Pancreas (tissue), 10 donors: Measurements from ENCODE around the gene ZNF205. TPM values are rescaled to one million over a fixed set of nuclear protein-coding genes. Genes with fewer than 3 reads are reported as not detected.

ENCODE experiments used
- ATAC-seq, 4 donors: fragments of 200-7000 bp; cut with Tn5 transposase; one replicate each; pipeline versions ENCODE4 v1.8.0 to v1.9.1; 2020; ENCODE audit warnings: mild to moderate bottlenecking in 4 of 4, moderate library complexity in 4 of 4
- DNase-seq, 6 donors: peaks; one replicate each; pipeline ENCODE4 v3.0.0-alpha.2; 2020
- FAIRE-seq: peaks from 2 replicates; lab custom pipeline; 2012; peaks lifted over from hg19 to GRCh38; lab: Jason Lieb, UNC
- H3K27ac ChIP-seq, 4 donors: fragments of 200-600 bp; sonication (generic); 1 replicate in 3 of 4; 2 replicates in 1 of 4; pipeline versions ENCODE4 v1.5.0 to v1.8.0; 2020
- H3K27me3 ChIP-seq, 4 donors: fragments of 200-600 bp; one replicate each; pipeline ENCODE4 v1.8.0; 2021
- H3K36me3 ChIP-seq, 3 donors: fragments of 200-600 bp; sonication (generic) in 1 of 3; one replicate each; pipeline versions ENCODE4 v1.5.0 to v1.8.0; 2020 to 2021
- H3K4me1 ChIP-seq, 3 donors: fragments of 200-600 bp; one replicate each; pipeline ENCODE4 v1.8.0; 2021
- H3K4me3 ChIP-seq, 4 donors: fragments of 200-600 bp; sonication (generic) in 2 of 4; one replicate each; pipeline versions ENCODE4 v1.5.0 to v1.8.0; 2020 to 2021
- H3K9me3 ChIP-seq, 4 donors: fragments of 200-600 bp; one replicate each; pipeline ENCODE4 v1.8.0; 2021
- WGBS, 2 donors: extraction: QIAGEN DNeasy Blood & Tissue Kit; methylation state at CpG; one replicate each; pipeline ENCODE4 v1.1.7; 2013; 5-methylcytosine and 5-hydroxymethylcytosine counted together
- intact Hi-C, 3 donors: fragments of 100-400 bp; cut with DNase I; formaldehyde crosslinking; loops; one replicate each; pipeline versions ENCODE4 v1.11.1 to v1.14.2; 2022
- polyA plus RNA-seq, 2 donors: library from polyadenylated mRNA; stranded (reverse); fragments of 200-250 nt; gene quantifications; one replicate each; pipeline ENCODE4 v1.2.3, GENCODE V29; 2013
- total RNA-seq, 6 donors: library from RNA; stranded (reverse); fragmentation: NEBNext Ultra II Directional in 4 of 6; extraction: Animal tissue kit (Norgen Biotek cat#: 25700) in 4 of 6; gene quantifications; one replicate each; pipeline versions ENCODE4 v1.2.1 to v1.2.4, GENCODE V29; 2021 to 2023
- TF ChIP-seq, protein P1 (sequence below), 4 donors: fragments of 200-600 bp; sonication (generic) in 3 of 4; IDR thresholded peaks; one replicate each; pipeline versions ENCODE4 v1.5.0 to v1.8.0; 2021; ENCODE audit warnings: antibody characterized with exemption in 4 of 4
- donor health status: healthy with polysubstance abuse.
- donor health status: DM: no; HTN: no; CAD: no; lungs with moderate emphysema.
- donor health status: DM: no; HTN: no; CAD: no.
- donor health status: control.
- donor health status: control.
- donor health status: Bipolar disorder and iron deficiency.
- donor health status: DM: yes; HTN: yes; CAD: no.
- donor health status: DM: no; HTN: no; CAD: no.
- donor health status: DM: no; HTN: no; CAD: no.
- donor health status: DM: yes; HTN: yes; CAD: no.

Gene ZNF205
- total and polyA plus RNA-seq, 8 donors, result 6.5 to 43.3 (median 8.5) TPM

DNA sequence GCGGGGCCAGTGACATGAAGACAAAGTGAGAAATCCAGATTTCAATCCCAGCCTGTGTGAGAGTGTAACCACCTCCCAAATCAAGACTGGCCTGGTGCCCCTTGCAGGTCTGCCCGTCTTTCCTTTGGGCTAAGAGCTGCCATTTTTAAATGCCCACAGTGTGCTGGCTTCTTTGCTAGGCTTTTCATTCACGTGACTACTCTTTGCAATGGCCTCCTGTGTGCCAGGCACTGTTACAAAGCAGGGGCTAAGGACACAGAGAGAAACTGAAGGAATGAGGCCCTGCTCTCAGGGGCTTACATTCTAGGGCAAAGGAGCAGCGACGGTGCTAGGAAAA is 13.0 kb upstream of the ZNF205 start:
- Histone ChIP-seq H3K9me3 (no peaks in the 10 kb centered on the region), H3K27me3 (no peaks in the 10 kb centered on the region), H3K27ac (no peak overlapping the region), H3K4me3 (peak overlapping the region in 1 of 4 donors; percentile 36), H3K4me1 (peaks cover 0 to 7% (median 0%) of the 10 kb centered on the region in 3 donors), H3K36me3 (no peaks in the 10 kb centered on the region)
- intact Hi-C loops, result loop anchor here in 1 of 3 donors (10.0 kb wide), 1 partner anchor 65 kb away; no protein-coding TSS in a partner anchor
- no peak for ATAC-seq
- no peak for FAIRE-seq
- DNase-seq, result no peak
- TF ChIP-seq, protein P1, sequence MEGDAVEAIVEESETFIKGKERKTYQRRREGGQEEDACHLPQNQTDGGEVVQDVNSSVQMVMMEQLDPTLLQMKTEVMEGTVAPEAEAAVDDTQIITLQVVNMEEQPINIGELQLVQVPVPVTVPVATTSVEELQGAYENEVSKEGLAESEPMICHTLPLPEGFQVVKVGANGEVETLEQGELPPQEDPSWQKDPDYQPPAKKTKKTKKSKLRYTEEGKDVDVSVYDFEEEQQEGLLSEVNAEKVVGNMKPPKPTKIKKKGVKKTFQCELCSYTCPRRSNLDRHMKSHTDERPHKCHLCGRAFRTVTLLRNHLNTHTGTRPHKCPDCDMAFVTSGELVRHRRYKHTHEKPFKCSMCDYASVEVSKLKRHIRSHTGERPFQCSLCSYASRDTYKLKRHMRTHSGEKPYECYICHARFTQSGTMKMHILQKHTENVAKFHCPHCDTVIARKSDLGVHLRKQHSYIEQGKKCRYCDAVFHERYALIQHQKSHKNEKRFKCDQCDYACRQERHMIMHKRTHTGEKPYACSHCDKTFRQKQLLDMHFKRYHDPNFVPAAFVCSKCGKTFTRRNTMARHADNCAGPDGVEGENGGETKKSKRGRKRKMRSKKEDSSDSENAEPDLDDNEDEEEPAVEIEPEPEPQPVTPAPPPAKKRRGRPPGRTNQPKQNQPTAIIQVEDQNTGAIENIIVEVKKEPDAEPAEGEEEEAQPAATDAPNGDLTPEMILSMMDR (IDR thresholded peaks at IDR 0.05), result no peak
- 74 to 78% methylated on average over 5 of the region's 5 CpGs for WGBS, 2 donors

DNA sequence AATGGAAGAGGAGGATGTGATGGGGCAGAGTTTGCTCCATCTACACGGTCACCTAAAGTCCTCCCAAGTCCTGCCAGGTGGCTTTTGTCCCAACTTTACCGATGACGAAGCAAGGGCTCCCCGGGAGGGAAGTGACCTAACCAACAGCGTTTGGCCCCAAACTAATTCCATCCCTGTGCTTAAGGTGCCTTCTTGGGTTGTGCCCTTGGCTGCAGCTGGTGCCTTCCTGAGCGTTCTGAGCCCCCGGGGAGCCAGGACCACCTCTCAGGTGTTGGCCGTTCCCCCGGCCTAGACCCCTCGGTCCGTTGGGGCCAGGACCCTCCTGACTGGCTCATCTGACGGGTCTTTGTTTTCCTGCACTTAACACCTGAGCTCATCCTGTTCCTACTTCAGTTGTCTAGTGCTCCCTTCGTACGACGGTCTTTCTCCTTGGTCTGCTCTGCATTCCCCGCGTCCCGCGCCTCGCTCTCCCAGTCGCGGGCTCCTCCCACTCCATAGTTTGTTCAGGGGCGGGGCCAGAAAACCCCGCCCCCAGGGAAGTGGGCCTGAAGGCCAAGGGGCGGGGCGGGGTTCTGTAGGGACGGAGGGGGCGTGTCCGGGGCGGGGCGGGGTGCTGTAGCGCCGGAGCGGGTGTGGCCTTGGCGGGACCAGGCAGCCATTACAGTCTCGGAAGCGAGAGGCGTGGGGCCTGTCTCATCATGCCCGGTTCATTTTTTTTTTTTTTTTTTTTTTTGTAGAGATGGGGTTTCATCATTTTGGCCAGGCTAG is 12.5 kb upstream of the ZNF205 start:
- Histone ChIP-seq H3K9me3 (no peaks in the 10 kb centered on the region), H3K4me3 (peak overlapping the region in 1 of 4 donors; percentile 36), H3K27me3 (no peaks in the 10 kb centered on the region), H3K4me1 (peaks cover 0 to 7% (median 0%) of the 10 kb centered on the region in 3 donors), H3K27ac (no peak overlapping the region), H3K36me3 (no peaks in the 10 kb centered on the region)
- WGBS, 2 donors, result 2 to 4% methylated on average over 31 to 39 of the region's 39 CpGs
- peak; percentile 95 to 98 (median 97) for ATAC-seq
- TF ChIP-seq, protein P1 (IDR thresholded peaks at IDR 0.05), result no peak
- intact Hi-C loops, result loop anchor here in 1 of 3 donors (10.0 kb wide), 1 partner anchor 65 kb away; no protein-coding TSS in a partner anchor
- DNase-seq, result peak; percentile 86 to 95 (median 94)
- no peak for FAIRE-seq

DNA sequence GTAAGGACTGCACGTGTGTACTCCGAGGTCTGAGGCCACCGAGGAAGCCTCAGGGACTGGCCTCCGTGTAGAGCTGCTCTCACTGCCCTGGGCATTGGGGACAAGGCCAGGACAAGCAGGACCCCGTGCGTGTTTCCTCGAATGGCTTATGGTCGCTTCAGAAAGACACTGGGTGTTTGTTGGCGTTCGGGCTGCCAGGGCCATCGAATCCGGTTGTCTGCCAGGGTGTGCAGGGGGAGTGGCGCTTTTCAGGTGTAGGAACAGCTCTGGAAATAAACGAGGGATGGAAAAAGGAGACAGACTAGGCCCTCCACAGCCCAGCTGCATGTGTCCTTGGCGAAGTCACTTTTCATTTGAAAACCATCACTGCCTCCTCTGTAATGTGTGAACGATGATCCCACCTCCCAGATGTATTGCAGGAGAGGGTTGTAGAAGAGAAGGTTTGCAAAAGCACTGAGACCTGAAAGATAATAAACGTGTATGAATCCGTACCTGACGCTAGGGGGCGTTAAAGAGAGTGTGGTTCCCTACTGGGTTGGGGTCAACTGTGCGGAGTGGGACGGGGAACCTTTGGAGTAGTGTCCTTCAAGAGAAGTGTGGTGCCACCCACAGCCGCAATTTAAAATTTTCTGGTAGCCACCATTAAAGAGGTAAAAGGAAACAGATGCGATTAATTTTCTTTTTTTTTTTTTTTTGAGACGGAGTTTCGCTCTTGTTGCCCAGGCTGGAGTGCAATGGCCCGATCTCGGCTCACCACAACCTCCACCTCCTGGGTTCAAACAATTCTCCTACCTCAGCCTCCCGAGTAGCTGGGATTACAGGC is 11.2 kb upstream of the ZNF205 start:
- intact Hi-C loops, result no loop called here
- FAIRE-seq, result no peak

DNA sequence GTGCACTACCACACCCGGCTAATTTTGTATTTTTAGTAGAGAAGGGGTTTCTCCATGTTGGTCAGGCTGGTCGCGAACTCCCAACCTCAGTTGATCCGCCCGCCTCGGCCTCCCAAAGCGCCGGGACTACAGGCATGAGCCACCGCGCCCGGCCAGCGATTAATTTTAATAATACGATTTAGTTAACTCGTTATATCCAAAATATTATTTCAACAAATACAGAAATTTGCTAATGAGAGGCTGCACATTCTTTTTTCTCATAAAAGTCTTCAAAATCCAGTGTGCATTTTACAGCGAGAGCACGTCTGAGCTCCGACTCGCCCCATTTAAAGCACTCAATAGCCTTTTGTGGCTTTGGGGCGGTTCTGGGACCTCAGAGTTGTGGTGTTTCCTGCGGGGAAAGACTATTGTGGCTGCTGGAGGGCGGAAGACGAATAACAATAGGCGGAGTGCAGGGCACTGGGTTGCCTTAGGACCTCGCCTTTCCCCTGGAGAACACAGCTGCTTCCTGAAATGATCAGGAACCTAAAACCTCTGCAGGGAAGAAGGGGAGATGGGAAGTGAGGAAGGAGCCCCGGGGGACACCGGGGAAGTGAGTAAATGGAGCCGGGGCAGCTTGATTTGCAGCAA is 10.4 kb upstream of the ZNF205 start:
- 67 to 73% methylated on average over 27 of the region's 27 CpGs for WGBS, 2 donors

More for the DNA sequence above, 11.2 kb upstream of the ZNF205 start:
- Histone ChIP-seq H3K36me3 (no peaks in the 10 kb centered on the region), H3K27ac (peak overlapping the region in 1 of 4 donors; percentile 46), H3K4me1 (peaks cover 0 to 7% (median 0%) of the 10 kb centered on the region in 3 donors), H3K9me3 (no peaks in the 10 kb centered on the region), H3K4me3 (no peak overlapping the region), H3K27me3 (no peaks in the 10 kb centered on the region)
- ATAC-seq (peak in 1 of 4 donors; percentile 15), DNase-seq (peak in 1 of 6 donors; percentile 51)
- TF ChIP-seq, protein P1 (IDR thresholded peaks at IDR 0.05), result peak in 3 of 4 donors; percentile 34 to 37 (median 35)
- 47 to 48% methylated on average over 24 to 28 of the region's 29 CpGs for WGBS, 2 donors

More for the DNA sequence above, 10.4 kb upstream of the ZNF205 start:
- Histone ChIP-seq H3K4me1 (peaks cover 0 to 8% (median 0%) of the 10 kb centered on the region in 3 donors), H3K9me3 (no peaks in the 10 kb centered on the region), H3K27me3 (no peaks in the 10 kb centered on the region), H3K36me3 (no peaks in the 10 kb centered on the region), H3K4me3 (no peak overlapping the region), H3K27ac (peak overlapping the region in 2 of 4 donors; percentile 22 to 46)
- no peak for ATAC-seq
- TF ChIP-seq, protein P1 (IDR thresholded peaks at IDR 0.05), result no peak
- no peak for FAIRE-seq
- intact Hi-C loops, result no loop called here
- DNase-seq, result no peak
